Left cardiac atrium (tissue), 4 donors: Measurements from ENCODE around the gene OR1K1. TPM values are rescaled to one million over a fixed set of nuclear protein-coding genes. Genes with fewer than 3 reads are reported as not detected.

ENCODE experiments used
- ATAC-seq, 2 donors: fragments of 200-7000 bp; cut with Tn5 transposase; one replicate each; pipeline ENCODE4 v1.9.1; 2020; ENCODE audit warnings: mild to moderate bottlenecking in 2 of 2, moderate library complexity in 2 of 2
- DNase-seq: peaks from one replicate; pipeline ENCODE4 v3.0.0-alpha.2; 2020
- intact Hi-C, 2 donors: fragments of 100-400 bp; cut with DNase I; formaldehyde crosslinking; loops; one replicate each; pipeline versions ENCODE4 v1.14.1 to v1.15.1; 2022 to 2023
- total RNA-seq, 2 donors: library from RNA; stranded (reverse); fragmentation: NEBNext Ultra II Directional; extraction: Animal tissue kit (Norgen Biotek cat#: 25700); gene quantifications; one replicate each; pipeline ENCODE4 v1.2.1, GENCODE V29; 2021
- donor health status: DM: no; HTN: yes; CAD: no.
- donor health status: DM: no; HTN: yes; CAD: no; lungs with severe emphysema.
- donor health status: DM: yes; HTN: yes; CAD: no.
- donor health status: Dilated cardiomyopathy.

Gene OR1K1
- total RNA-seq, 2 donors from 2014 or later: not detected

GRCh38 chr9:122844137-122844536 lies 44.2 kb downstream of the OR1K1 start:
- intact Hi-C loops: no loop called here
- no peak for DNase-seq
- no peak for ATAC-seq

- intact Hi-C loops: no loop called here
- DNase-seq (no peak), ATAC-seq (no peak)
These were observed 45.2 kb downstream of the OR1K1 start for GRCh38 chr9:122845116-122845515.

GRCh38 chr9:122846371-122846940 lies 46.5 kb downstream of the OR1K1 start:
- intact Hi-C loops: no loop called here
- DNase-seq: no peak
- ATAC-seq: no peak

DNA sequence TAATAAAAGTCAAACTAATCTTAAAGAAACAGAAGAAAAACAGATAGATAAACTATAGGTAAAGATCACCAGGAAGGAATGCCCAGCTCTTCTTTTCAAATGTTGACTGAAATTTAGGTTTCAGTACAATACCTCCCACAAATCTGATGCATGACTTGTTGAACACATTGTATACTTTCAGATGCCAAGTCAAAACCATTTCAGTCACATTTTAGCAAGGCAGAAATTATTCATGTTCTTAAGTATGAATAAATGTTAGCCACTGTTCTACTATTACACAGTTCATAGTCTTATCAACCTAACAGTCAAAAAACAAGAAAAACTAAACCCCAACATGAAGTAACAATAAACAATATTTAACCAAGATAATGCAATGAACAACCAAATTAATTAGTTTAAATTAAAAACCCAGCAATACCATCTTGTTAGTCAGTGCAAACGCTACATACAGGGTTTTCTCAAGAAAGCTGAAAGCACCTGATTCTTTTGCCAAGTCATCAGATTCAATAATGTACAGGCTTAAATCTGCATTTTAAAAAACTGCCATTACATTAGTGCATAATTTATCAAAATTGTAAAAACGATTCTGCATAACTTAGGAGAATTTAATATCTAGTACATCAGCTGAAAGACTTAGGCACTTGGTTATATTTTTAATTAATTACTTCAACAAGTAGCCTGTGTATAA lies 48.5 kb downstream of the OR1K1 start:
- no peak for ATAC-seq
- intact Hi-C loops: no loop called here
- no peak for DNase-seq

Other genes starting within 250 kb of the OR1K1 start
- not detected for gene OR1N2, start 247.0 kb upstream of the OR1K1 start, total RNA-seq
- under 1 TPM in 1 of 2 donors, not detected in 1; 0.16 TPM for gene OR1L8, start 216.7 kb upstream of the OR1K1 start, total RNA-seq
- gene OR1Q1, start 185.4 kb upstream of the OR1K1 start, total RNA-seq: not detected
- gene OR1B1, start 142.5 kb upstream of the OR1K1 start, total RNA-seq: not detected
- gene OR1L1, start 138.4 kb upstream of the OR1K1 start, total RNA-seq: not detected
- not detected for gene OR1L3, start 125.0 kb upstream of the OR1K1 start, total RNA-seq
- not detected for gene OR1L4, start 76.1 kb upstream of the OR1K1 start, total RNA-seq
- gene OR1L6, start 57.8 kb upstream of the OR1K1 start, total RNA-seq: not detected
- not detected for gene OR5C1, start 11.2 kb upstream of the OR1K1 start, total RNA-seq
- gene PDCL, start 28.5 kb downstream of the OR1K1 start, total RNA-seq: 10 to 100 TPM in 1 of 2 donors, 1 to 10 TPM in 1; 9.2 to 11.9 TPM
- 10 to 100 TPM; 36.7 to 41.1 TPM for gene RC3H2, start 105.2 kb downstream of the OR1K1 start, total RNA-seq
- 1 to 10 TPM; 5.4 to 7.3 TPM for gene ZBTB6, start 113.2 kb downstream of the OR1K1 start, total RNA-seq
- 1 to 10 TPM; 3.6 to 6.2 TPM for gene ZBTB26, start 131.4 kb downstream of the OR1K1 start, total RNA-seq
- gene RABGAP1, start 140.9 kb downstream of the OR1K1 start, total RNA-seq: 10 to 100 TPM; 38.0 to 40.8 TPM
- under 1 TPM; 0.21 to 0.55 TPM for gene GPR21, start 233.5 kb downstream of the OR1K1 start, total RNA-seq